Thyroid gland (tissue), 4 donors: ENCODE results near the gene TMEM170B.

Source experiments
- POLR2A ChIP-seq, 2 donors: fragments of 450-650 bp; IDR thresholded peaks; one replicate each; pipeline ENCODE4 v1.6.1; 2017; ENCODE audit warnings: antibody characterized with exemption in 2 of 2, mild to moderate bottlenecking in 2 of 2, moderate library complexity in 1 of 2
- TF ChIP-seq, protein P1 (sequence below), 6 experiments: fragments of 200-600 bp in 3 of 6; fragments of 450-650 bp in 3 of 6; sonication (generic) in 3 of 6; IDR thresholded peaks; one replicate each; pipeline ENCODE4 v1.5.1; 2016 to 2019; ENCODE audit warnings: antibody characterized with exemption in 6 of 6, mild to moderate bottlenecking in 2 of 6, inconsistent platforms in 1 of 6, moderate library complexity in 1 of 6

GRCh38 chr6:11515763-11516162, 21.8 kb upstream of the TMEM170B start:
- TF ChIP-seq, protein P1, sequence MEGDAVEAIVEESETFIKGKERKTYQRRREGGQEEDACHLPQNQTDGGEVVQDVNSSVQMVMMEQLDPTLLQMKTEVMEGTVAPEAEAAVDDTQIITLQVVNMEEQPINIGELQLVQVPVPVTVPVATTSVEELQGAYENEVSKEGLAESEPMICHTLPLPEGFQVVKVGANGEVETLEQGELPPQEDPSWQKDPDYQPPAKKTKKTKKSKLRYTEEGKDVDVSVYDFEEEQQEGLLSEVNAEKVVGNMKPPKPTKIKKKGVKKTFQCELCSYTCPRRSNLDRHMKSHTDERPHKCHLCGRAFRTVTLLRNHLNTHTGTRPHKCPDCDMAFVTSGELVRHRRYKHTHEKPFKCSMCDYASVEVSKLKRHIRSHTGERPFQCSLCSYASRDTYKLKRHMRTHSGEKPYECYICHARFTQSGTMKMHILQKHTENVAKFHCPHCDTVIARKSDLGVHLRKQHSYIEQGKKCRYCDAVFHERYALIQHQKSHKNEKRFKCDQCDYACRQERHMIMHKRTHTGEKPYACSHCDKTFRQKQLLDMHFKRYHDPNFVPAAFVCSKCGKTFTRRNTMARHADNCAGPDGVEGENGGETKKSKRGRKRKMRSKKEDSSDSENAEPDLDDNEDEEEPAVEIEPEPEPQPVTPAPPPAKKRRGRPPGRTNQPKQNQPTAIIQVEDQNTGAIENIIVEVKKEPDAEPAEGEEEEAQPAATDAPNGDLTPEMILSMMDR (IDR thresholded peaks at IDR 0.05), result no peak
- no peak for TF ChIP-seq POLR2A (IDR thresholded peaks at IDR 0.05)
